Fibroblast of the aortic adventitia (primary cell): ENCODE data around the gene STK38L. TPM values are rescaled to one million over a fixed set of nuclear protein-coding genes. Genes with fewer than 3 reads are reported as not detected.

Source experiments
- DNase-seq: peaks from one replicate; pipeline ENCODE4 v3.0.0-alpha.2; 2010; ENCODE audit warnings: low read depth
- H3K4me3 ChIP-seq: 2 replicates; pipeline ENCODE4 v1.5.1; 2011; ENCODE audit warnings: low read depth, mild to moderate bottlenecking, control low read depth, low read length, moderate library complexity
- total RNA-seq: library from RNA; depleted of rRNA; stranded (reverse); fragments of >200 nt; gene quantifications from 2 replicates; pipeline ENCODE4 v1.2.3, GENCODE V29; 2012; ENCODE audit warnings: low replicate concordance
- TF ChIP-seq, protein P1 (sequence below): IDR thresholded peaks from 2 replicates; pipeline ENCODE4 v1.5.1; 2011; ENCODE audit warnings: mild to moderate bottlenecking, low read length, control low read depth, inconsistent platforms; ENCODE audit not compliant: insufficient read depth

Gene STK38L
- total RNA-seq, 1 donor: 25.9 TPM

DNA sequence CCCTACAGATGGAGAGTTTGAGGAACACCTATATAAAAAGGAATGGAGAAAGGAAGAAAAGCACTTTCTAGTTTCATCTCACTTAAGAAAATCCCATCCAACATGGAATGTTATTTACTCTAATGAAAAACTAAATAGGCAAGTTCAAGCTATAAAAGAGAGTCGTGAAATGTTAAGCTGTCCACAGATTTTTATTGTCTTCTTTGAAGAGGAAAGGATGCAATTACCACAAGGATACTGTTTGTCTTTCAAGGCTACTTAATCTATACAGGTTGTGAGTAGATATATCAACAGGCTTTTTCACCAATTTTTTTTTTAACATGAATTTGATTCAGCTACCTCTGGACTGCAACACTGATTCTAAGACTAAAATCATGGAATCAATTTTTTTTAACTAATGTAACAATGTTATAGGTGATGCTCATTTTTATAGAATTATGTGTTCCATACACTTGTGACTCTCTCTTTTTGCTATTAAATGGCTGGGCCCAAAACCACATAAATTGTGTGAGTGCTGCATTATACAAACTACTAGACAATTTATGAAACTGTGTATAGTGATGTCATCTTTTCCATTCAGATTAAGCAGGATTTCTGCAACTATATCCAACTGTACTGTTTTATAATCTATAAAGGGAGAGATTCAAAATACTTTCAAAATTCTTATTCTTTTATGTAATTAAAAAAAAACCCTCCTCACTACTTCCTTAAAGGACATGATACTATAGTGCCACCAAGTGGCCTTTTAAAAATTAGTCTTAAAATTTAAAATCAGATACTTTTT, 61.8 kb downstream of the STK38L start:
- H3K4me3 ChIP-seq: no peak overlapping the region
- peak; percentile 82 for DNase-seq
- TF ChIP-seq, protein P1, sequence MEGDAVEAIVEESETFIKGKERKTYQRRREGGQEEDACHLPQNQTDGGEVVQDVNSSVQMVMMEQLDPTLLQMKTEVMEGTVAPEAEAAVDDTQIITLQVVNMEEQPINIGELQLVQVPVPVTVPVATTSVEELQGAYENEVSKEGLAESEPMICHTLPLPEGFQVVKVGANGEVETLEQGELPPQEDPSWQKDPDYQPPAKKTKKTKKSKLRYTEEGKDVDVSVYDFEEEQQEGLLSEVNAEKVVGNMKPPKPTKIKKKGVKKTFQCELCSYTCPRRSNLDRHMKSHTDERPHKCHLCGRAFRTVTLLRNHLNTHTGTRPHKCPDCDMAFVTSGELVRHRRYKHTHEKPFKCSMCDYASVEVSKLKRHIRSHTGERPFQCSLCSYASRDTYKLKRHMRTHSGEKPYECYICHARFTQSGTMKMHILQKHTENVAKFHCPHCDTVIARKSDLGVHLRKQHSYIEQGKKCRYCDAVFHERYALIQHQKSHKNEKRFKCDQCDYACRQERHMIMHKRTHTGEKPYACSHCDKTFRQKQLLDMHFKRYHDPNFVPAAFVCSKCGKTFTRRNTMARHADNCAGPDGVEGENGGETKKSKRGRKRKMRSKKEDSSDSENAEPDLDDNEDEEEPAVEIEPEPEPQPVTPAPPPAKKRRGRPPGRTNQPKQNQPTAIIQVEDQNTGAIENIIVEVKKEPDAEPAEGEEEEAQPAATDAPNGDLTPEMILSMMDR: peak; percentile 38

DNA sequence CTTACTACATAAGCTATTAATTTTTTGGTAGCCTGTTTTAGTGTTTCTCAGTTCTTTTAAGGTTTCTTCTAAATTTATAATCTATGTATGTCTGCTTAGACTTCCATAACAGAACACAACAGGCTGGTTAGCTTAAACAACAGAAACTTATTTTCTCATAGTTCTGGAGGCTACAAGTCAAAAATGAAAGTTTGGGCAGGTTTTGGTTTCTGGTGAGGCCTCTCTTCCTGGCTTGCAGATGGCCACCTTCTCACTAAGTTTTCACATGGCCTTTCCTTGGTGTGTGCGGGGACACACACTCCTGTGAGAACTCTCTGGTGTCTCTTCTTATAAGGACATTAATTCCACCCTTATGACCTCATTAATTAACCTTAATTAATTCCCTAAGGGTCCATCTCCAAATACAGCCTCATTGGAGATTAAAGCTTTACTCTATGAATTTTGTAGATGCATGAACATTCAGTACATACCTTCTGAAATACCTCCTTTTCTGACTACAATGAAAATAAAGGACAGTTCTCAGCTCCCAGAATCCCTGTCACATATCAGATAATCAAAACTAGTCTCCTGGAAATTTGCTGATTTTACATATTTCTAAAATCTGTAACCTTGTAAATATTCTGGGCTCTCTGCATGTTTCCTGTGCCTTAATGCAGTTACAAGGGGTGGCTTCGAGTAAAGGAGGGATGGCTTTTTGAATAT, 65.4 kb downstream of the STK38L start:
- no peak for DNase-seq
- no peak overlapping the region for H3K4me3 ChIP-seq
- TF ChIP-seq, protein P1: no peak

GRCh38 chr12:27309995-27310315, 65.9 kb downstream of the STK38L start:
- no peak for DNase-seq
- TF ChIP-seq, protein P1: no peak
- H3K4me3 ChIP-seq: no peak overlapping the region

- no peak overlapping the region for H3K4me3 ChIP-seq
- TF ChIP-seq, protein P1: no peak
- no peak for DNase-seq
Observed at GRCh38 chr12:27316947-27317346, 72.9 kb downstream of the STK38L start.

DNA sequence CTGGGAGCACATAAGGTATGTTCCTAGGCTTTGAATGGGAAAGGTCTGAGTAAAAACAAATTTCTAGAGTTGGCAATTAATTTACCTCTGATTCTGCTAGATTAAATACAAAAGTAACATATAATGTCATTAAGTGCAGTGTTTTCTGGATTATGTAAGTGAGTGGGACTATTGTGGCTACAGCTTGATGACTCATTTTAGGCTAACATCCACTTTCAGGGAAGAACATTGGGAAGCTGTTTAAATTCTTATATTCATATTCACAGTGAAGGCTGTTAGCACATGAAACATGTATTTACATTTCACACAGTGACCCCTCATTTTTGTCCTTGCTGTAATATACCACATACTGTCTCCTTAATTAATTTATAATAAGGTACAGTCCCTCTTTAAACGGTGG, 75.3 kb downstream of the STK38L start:
- TF ChIP-seq, protein P1: no peak
- peak; percentile 70 for DNase-seq
- no peak overlapping the region for H3K4me3 ChIP-seq

DNA sequence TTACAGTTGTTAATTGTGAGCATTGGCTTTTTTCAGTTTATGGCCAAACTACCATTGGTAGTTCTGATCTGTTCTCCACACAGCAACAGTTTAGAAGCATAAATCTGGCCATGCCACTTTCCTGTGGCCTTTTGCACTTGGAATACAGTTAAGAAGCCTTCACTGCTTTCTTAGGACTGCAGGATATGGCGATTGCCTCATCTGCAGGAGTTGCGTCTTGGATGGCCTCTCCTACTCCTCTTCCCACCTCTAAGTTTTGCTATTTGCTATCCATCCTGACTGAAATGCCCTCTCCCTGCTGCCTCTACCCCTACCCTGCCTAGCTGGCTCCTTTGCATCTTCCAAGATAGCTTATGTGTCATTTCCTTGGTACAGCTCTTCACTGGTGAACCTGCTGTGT, 75.8 kb downstream of the STK38L start:
- no peak for DNase-seq
- TF ChIP-seq, protein P1: no peak
- H3K4me3 ChIP-seq: no peak overlapping the region
